SK-N-MC (cell line): Measurements from ENCODE around the gene GPR156.
"Not testable (repeated sequence)": the region's sequence is repeated elsewhere in the genome, so short reads cannot be mapped to it uniquely, and the experiment has no call there.

Source experiments
- EZH2 ChIP-seq: fragments of 200-600 bp; sonication (generic); IDR thresholded peaks from one replicate; pipeline ENCODE4 v1.6.1; 2017; ENCODE audit warnings: antibody characterized with exemption
- FOXP2 ChIP-seq: optimal IDR thresholded peaks from 2 replicates; pipeline ENCODE3; 2011; ENCODE audit warnings: mild to moderate bottlenecking, moderate library complexity; ENCODE audit not compliant: insufficient read depth; ENCODE audit errors: extremely low read length, control extremely low read depth
- POLR2AphosphoS5 ChIP-seq: IDR thresholded peaks from 2 replicates; pipeline ENCODE4 v1.6.1; 2012; ENCODE audit warnings: mild to moderate bottlenecking, low read depth, low read length, borderline replicate concordance

DNA sequence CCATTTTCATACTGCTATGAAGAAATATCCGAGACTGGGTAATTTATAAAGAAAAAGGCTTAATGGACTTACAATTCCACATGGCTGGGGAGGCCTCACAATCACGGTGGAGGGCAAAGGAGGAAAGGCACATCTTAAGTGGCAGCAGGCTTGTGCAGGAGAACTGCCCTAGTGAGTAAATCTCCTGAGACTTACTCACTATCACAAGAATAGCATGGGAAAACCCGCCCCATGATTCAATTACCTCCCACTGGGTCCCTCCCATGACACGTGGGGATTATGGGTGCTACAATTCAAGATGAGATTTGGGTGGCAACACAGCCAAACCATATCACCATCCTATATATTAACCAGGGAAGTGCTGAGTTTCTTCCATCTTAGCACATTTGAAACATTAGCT is 38.7 kb upstream of the GPR156 start:
- TF ChIP-seq POLR2AphosphoS5, EZH2, FOXP2: not testable (repeated sequence)
